Aorta (tissue), 5 donors: ENCODE measurements around the gene SLC38A2. TPM values are rescaled to one million over a fixed set of nuclear protein-coding genes. Genes with fewer than 3 reads are reported as not detected.

Source experiments
- ATAC-seq: fragments of 200-7000 bp; cut with Tn5 transposase; one replicate; pipeline ENCODE4 v1.9.1; 2022; ENCODE audit warnings: moderate library complexity; ENCODE audit not compliant: low FRiP score
- DNase-seq, 2 donors: peaks; one replicate each; pipeline ENCODE4 v3.0.0-alpha.2; 2020
- H3K27ac ChIP-seq, 2 donors: one replicate each; pipeline ENCODE4 v1.5.1; 2013; ENCODE audit warnings: low read length in 2 of 2, mild to moderate bottlenecking in 2 of 2, moderate library complexity in 2 of 2, control low read depth in 1 of 2, inconsistent platforms in 1 of 2, low read depth in 1 of 2
- H3K27me3 ChIP-seq, 2 donors: one replicate each; pipeline ENCODE4 v1.6.1; 2013; ENCODE audit warnings: control low read depth in 1 of 2, low read length in 1 of 2, mild to moderate bottlenecking in 1 of 2, moderate library complexity in 1 of 2; ENCODE audit not compliant: insufficient read depth in 2 of 2, control insufficient read depth in 1 of 2
- H3K36me3 ChIP-seq, 2 donors: one replicate each; pipeline ENCODE4 v1.6.1; 2013; ENCODE audit warnings: control low read depth in 1 of 2, low read length in 1 of 2, mild to moderate bottlenecking in 1 of 2; ENCODE audit not compliant: insufficient read depth in 2 of 2, control insufficient read depth in 1 of 2
- H3K4me1 ChIP-seq, 2 donors: one replicate each; pipeline ENCODE4 v1.6.1; 2013; ENCODE audit warnings: low read length in 2 of 2, control low read depth in 1 of 2, mild to moderate bottlenecking in 1 of 2, moderate library complexity in 1 of 2; ENCODE audit not compliant: insufficient read depth in 2 of 2, control insufficient read depth in 1 of 2
- H3K4me3 ChIP-seq, 2 donors: one replicate each; pipeline ENCODE4 v1.5.1; 2013; ENCODE audit warnings: low read length in 2 of 2, control low read depth in 1 of 2, mild to moderate bottlenecking in 1 of 2
- H3K9me3 ChIP-seq: one replicate; pipeline ENCODE4 v1.6.1; 2013; ENCODE audit warnings: mild to moderate bottlenecking, low read length; ENCODE audit not compliant: control insufficient read depth
- WGBS, 2 donors: extraction: QIAGEN DNeasy Blood & Tissue Kit; methylation state at CpG; one replicate each; pipeline ENCODE4 v1.1.7; 2013; 5-methylcytosine and 5-hydroxymethylcytosine counted together
- intact Hi-C, 2 donors: fragments of 100-400 bp; cut with DNase I; formaldehyde crosslinking; loops; one replicate each; pipeline versions ENCODE4 v1.14.2 to v1.15.0; 2022
- polyA plus RNA-seq, 2 donors: library from polyadenylated mRNA; stranded (reverse); fragments of 200-250 nt; gene quantifications; one replicate each; pipeline ENCODE4 v1.2.3, GENCODE V29; 2013
- total RNA-seq, 2 donors: library from RNA; stranded (reverse); fragmentation: NEBNext Ultra II Directional; extraction: Animal tissue kit (Norgen Biotek cat#: 25700); gene quantifications; one replicate each; pipeline ENCODE4 v1.2.1, GENCODE V29; 2021
- donor health status: healthy with polysubstance abuse.
- donor health status: Bipolar disorder and iron deficiency.
- donor health status: DM: no; HTN: no; CAD: no.
- donor health status: DM: no; HTN: no; CAD: no.
- donor health status: DM: yes; HTN: yes; CAD: no.

Gene SLC38A2
- total and polyA plus RNA-seq, 4 donors, result 46.0 to 405 (median 268) TPM

- DNase-seq (peak; percentile 96 to 97), ATAC-seq (peak; percentile 95)
- intact Hi-C loops, result loop anchor here (1.0 to 10.0 kb wide), 5 partner anchors 12 to 1431 kb away; partner anchors contain the start of genes HDAC7 (in 1 of the 2) and SLC38A2 (in 1 of the 2)
- Histone ChIP-seq H3K9me3 (no peaks in the 10 kb centered on the region), H3K36me3 (no peaks in the 10 kb centered on the region), H3K4me1 (peaks cover 2 to 4% of the 10 kb centered on the region in 2 donors), H3K27me3 (no peaks in the 10 kb centered on the region), H3K27ac (peak overlapping the region; percentile 62 to 98), H3K4me3 (peak overlapping the region; percentile 47 to 70)
- WGBS, 2 donors, result 0% methylated on average over 47 of the region's 47 CpGs
Observed at GRCh38 chr12:46383654-46384450, 11.3 kb upstream of the SLC38A2 start.

DNA sequence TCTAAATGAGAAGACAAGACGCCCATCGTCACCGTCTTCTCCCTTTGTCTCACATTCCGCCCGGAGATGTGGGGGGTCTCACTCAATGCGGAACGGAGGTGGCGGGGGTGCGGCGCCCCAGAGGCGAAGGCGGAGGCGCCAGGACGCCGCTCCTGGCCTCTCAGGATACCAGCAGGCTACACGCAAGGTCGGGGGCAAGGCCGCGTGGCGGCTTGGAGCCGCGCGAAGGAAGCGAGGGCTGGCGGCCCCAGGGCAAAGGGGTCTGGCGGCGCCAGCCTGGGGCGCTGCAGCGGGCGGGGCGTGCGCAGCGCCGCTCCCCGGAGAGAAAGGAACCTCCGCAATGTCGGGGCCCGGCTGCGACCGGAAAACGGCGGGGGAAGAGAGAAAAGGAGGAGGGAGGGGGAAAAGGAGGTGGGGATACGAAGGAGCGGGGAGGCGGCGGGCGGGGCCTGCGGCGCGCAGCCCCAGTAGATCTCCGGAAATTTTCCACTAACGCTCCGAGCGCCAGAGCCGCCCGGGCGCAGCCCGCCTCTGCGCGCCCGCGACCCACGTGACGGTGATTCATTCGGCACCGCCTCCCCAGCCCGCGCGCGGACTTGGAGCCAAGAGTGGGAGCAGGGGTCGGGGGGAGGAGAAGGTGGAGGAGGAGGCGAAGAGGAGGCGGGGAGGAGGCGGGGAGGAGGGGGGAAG, 10.5 kb upstream of the SLC38A2 start:
- Histone ChIP-seq H3K4me3 (peak overlapping the region; percentile 79 to 85), H3K9me3 (no peaks in the 10 kb centered on the region), H3K27ac (peak overlapping the region; percentile 96 to 98), H3K4me1 (peaks cover 0 to 2% of the 10 kb centered on the region in 2 donors), H3K36me3 (no peaks in the 10 kb centered on the region), H3K27me3 (no peaks in the 10 kb centered on the region)
- peak; percentile 97 for ATAC-seq
- intact Hi-C loops, result loop anchor here (1.0 to 10.0 kb wide), 5 partner anchors 11 to 1432 kb away; partner anchors contain the start of genes HDAC7 (in 1 of the 2) and SLC38A2 (in 1 of the 2)
- WGBS, 2 donors, result 0 to 1% methylated on average over 57 to 74 of the region's 74 CpGs
- DNase-seq, result peak; percentile 98 to 99

GRCh38 chr12:46382408-46382963, 9.9 kb upstream of the SLC38A2 start:
- intact Hi-C loops, result loop anchor here (5.0 to 10.0 kb wide), 4 partner anchors 90 to 1432 kb away; partner anchors contain the start of gene HDAC7 (in 1 of the 2)

GRCh38 chr12:46380881-46381280, 8.3 kb upstream of the SLC38A2 start:
- 47 to 48% methylated on average over 1 of the region's 1 CpG for WGBS, 2 donors
- Histone ChIP-seq H3K9me3 (no peaks in the 10 kb centered on the region), H3K4me3 (no peak overlapping the region), H3K27me3 (no peaks in the 10 kb centered on the region), H3K4me1 (no peaks in the 10 kb centered on the region), H3K27ac (no peak overlapping the region), H3K36me3 (no peaks in the 10 kb centered on the region)
- intact Hi-C loops, result loop anchor here (5.0 to 10.0 kb wide), 4 partner anchors 91 to 1434 kb away; partner anchors contain the start of gene HDAC7 (in 1 of the 2)
- DNase-seq, result no peak
- no peak for ATAC-seq

More at GRCh38 chr12:46382408-46382963, 9.9 kb upstream of the SLC38A2 start:
- peak overlapping the region; percentile 96 to 98 for H3K27ac ChIP-seq
- no peaks in the 10 kb centered on the region for H3K36me3 ChIP-seq
- 45 to 50% methylated on average over 16 of the region's 16 CpGs for WGBS, 2 donors
- no peaks in the 10 kb centered on the region for H3K27me3 ChIP-seq
- peaks cover 0 to 2% of the 10 kb centered on the region in 2 donors for H3K4me1 ChIP-seq
- DNase-seq (peak; percentile 50 to 73), ATAC-seq (no peak)
- peak overlapping the region; percentile 79 to 85 for H3K4me3 ChIP-seq
- H3K9me3 ChIP-seq, result no peaks in the 10 kb centered on the region

- no peaks in the 10 kb centered on the region for H3K36me3 ChIP-seq
- H3K27me3 ChIP-seq, result no peaks in the 10 kb centered on the region
- no peaks in the 10 kb centered on the region for H3K4me1 ChIP-seq
- 78 to 87% methylated on average over 3 of the region's 3 CpGs for WGBS, 2 donors
- intact Hi-C loops, result loop anchor here (5.0 to 10.0 kb wide), 4 partner anchors 92 to 1435 kb away; partner anchors contain the start of gene HDAC7 (in 1 of the 2)
- no peak overlapping the region for H3K4me3 ChIP-seq
- no peak for DNase-seq
- no peaks in the 10 kb centered on the region for H3K9me3 ChIP-seq
- no peak overlapping the region for H3K27ac ChIP-seq
- no peak for ATAC-seq
Observed at GRCh38 chr12:46380022-46380796, 7.6 kb upstream of the SLC38A2 start.

DNA sequence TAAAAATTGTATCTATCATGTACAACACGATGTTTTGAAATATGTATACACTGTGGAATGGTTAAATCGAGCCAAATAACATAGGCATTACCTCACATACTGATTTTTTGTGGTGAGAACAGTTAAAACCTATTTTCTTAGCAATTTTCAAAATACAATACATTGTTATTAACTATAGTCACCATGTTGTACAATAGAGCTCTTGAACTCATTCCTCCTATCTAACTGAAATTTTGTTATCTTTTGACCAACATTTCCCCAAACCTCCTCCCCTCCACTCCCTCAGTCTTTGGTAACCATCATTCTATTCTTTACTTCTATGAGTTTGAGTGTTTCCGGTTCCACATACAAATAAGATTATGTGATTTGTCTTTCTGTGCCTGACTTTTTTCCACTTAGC, 6.8 kb upstream of the SLC38A2 start:
- Histone ChIP-seq H3K36me3 (no peaks in the 10 kb centered on the region), H3K27ac (no peak overlapping the region), H3K4me1 (no peaks in the 10 kb centered on the region), H3K9me3 (no peaks in the 10 kb centered on the region), H3K27me3 (no peaks in the 10 kb centered on the region), H3K4me3 (no peak overlapping the region)
- WGBS, 2 donors, result 37 to 40% methylated on average over 3 of the region's 3 CpGs
- ATAC-seq (no peak), DNase-seq (no peak)
- intact Hi-C loops, result no loop called here

- intact Hi-C loops, result no loop called here
- 92 to 96% methylated on average over 1 of the region's 1 CpG for WGBS, 2 donors
- no peak overlapping the region for H3K27ac ChIP-seq
- H3K4me1 ChIP-seq, result no peaks in the 10 kb centered on the region
- no peak for DNase-seq
- no peaks in the 10 kb centered on the region for H3K27me3 ChIP-seq
- H3K9me3 ChIP-seq, result no peaks in the 10 kb centered on the region
- H3K4me3 ChIP-seq, result no peak overlapping the region
- H3K36me3 ChIP-seq, result no peaks in the 10 kb centered on the region
- ATAC-seq, result no peak
Observed at GRCh38 chr12:46378530-46378929, 6.0 kb upstream of the SLC38A2 start.

- H3K9me3 ChIP-seq, result no peaks in the 10 kb centered on the region
- intact Hi-C loops, result no loop called here
- WGBS, 2 donors, result 81 to 84% methylated on average over 3 of the region's 3 CpGs
- DNase-seq (no peak), ATAC-seq (no peak)
- H3K4me1 ChIP-seq, result no peaks in the 10 kb centered on the region
- no peak overlapping the region for H3K4me3 ChIP-seq
- H3K36me3 ChIP-seq, result no peaks in the 10 kb centered on the region
- H3K27ac ChIP-seq, result no peak overlapping the region
- no peaks in the 10 kb centered on the region for H3K27me3 ChIP-seq
Observed at GRCh38 chr12:46377678-46378077, 5.1 kb upstream of the SLC38A2 start.
